ENCODE results near the gene GSN.

The GSN gene

GRCh38 chr9:121267689-121268597 lies at the start of gene GSN:
GSN (plus strand) TSS chr9:121268162; CDS start chr9:121301972, 33,810 bp downstream.
- DNase-seq, result peak; percentile 50

- DNase-seq, result no peak
Observed at GRCh38 chr9:121218357-121219027, 49.5 kb upstream of the GSN start.

- no peak for DNase-seq
Observed at GRCh38 chr9:121219530-121219929, 48.4 kb upstream of the GSN start.

GRCh38 chr9:121220996-121221663 lies 46.8 kb upstream of the GSN start:
- no peak for DNase-seq

- no peak for DNase-seq
Observed at GRCh38 chr9:121221664-121222055, 46.3 kb upstream of the GSN start.

- DNase-seq, result peak; percentile 20
Observed at GRCh38 chr9:121222524-121223171, 45.3 kb upstream of the GSN start.

- DNase-seq, result no peak
Observed at GRCh38 chr9:121225240-121225639, 42.7 kb upstream of the GSN start.

GRCh38 chr9:121226175-121226574 lies 41.8 kb upstream of the GSN start:
- no peak for DNase-seq

- DNase-seq, result no peak
Observed at GRCh38 chr9:121227862-121228261, 40.1 kb upstream of the GSN start.

GRCh38 chr9:121230256-121230655 lies 37.7 kb upstream of the GSN start:
- DNase-seq, result no peak

GRCh38 chr9:121232251-121232650 lies 35.7 kb upstream of the GSN start:
- DNase-seq, result no peak

GRCh38 chr9:121233906-121234831 lies 33.8 kb upstream of the GSN start:
- DNase-seq, result no peak

GRCh38 chr9:121234832-121235161 lies 33.2 kb upstream of the GSN start:
- no peak for DNase-seq

- DNase-seq, result no peak
Observed at GRCh38 chr9:121235512-121235911, 32.5 kb upstream of the GSN start.

- DNase-seq, result no peak
Observed at GRCh38 chr9:121237916-121238315, 30.0 kb upstream of the GSN start.

- no peak for DNase-seq
Observed at GRCh38 chr9:121239071-121239470, 28.9 kb upstream of the GSN start.

- DNase-seq, result no peak
Observed at GRCh38 chr9:121239851-121240250, 28.1 kb upstream of the GSN start.

GRCh38 chr9:121240472-121241135 lies 27.4 kb upstream of the GSN start:
- DNase-seq, result no peak

- no peak for DNase-seq
Observed at GRCh38 chr9:121242219-121242958, 25.6 kb upstream of the GSN start.

GRCh38 chr9:121242959-121243346 lies 25.0 kb upstream of the GSN start:
- no peak for DNase-seq

All from NCI-H1105 treated with DMSO at 0.1 percent for 48 hours (cell line).